ENCODE results near the gene ABT1.

- TF ChIP-seq POLR2A (IDR thresholded peaks at IDR 0.05) (no peak), CTCF (IDR thresholded peaks at IDR 0.05) (no peak)
These were observed 19.1 kb upstream of the ABT1 start for GRCh38 chr6:26577720-26578072.
